Astrocyte of the cerebellum (primary cell): Measurements from ENCODE around the gene SERPINA3.

ENCODE experiments used
- DNase-seq: peaks from one replicate; pipeline ENCODE4 v3.0.0-alpha.2; 2011; ENCODE audit warnings: low read depth
- H3K4me3 ChIP-seq: 2 replicates; pipeline ENCODE4 v1.5.1; 2011; ENCODE audit warnings: mild to moderate bottlenecking, low read depth, low read length, moderate library complexity
- in situ Hi-C: cut with HindIII; loops from 2 replicates; pipeline ENCODE4 v1.10.0; 2017; ENCODE audit warnings: low sequenced_read_pairs
- TF ChIP-seq, protein P1 (sequence below): IDR thresholded peaks from 2 replicates; pipeline ENCODE4 v1.5.1; 2012; ENCODE audit warnings: low read length, low read depth, moderate library complexity, mild to moderate bottlenecking; ENCODE audit errors: missing control alignments

Gene SERPINA3

GRCh38 chr14:94646066-94646465 lies 33.9 kb downstream of the SERPINA3 start:
- TF ChIP-seq, protein P1, sequence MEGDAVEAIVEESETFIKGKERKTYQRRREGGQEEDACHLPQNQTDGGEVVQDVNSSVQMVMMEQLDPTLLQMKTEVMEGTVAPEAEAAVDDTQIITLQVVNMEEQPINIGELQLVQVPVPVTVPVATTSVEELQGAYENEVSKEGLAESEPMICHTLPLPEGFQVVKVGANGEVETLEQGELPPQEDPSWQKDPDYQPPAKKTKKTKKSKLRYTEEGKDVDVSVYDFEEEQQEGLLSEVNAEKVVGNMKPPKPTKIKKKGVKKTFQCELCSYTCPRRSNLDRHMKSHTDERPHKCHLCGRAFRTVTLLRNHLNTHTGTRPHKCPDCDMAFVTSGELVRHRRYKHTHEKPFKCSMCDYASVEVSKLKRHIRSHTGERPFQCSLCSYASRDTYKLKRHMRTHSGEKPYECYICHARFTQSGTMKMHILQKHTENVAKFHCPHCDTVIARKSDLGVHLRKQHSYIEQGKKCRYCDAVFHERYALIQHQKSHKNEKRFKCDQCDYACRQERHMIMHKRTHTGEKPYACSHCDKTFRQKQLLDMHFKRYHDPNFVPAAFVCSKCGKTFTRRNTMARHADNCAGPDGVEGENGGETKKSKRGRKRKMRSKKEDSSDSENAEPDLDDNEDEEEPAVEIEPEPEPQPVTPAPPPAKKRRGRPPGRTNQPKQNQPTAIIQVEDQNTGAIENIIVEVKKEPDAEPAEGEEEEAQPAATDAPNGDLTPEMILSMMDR = no peak
- no peak for DNase-seq

GRCh38 chr14:94646481-94646880 lies 34.3 kb downstream of the SERPINA3 start:
- peak; percentile 56 for DNase-seq
- TF ChIP-seq, protein P1 = no peak
- in situ Hi-C loops = no loop called here
- no peak overlapping the region for H3K4me3 ChIP-seq

More at GRCh38 chr14:94646066-94646465, 33.9 kb downstream of the SERPINA3 start:
- H3K4me3 ChIP-seq = no peak overlapping the region
- in situ Hi-C loops = no loop called here

DNA sequence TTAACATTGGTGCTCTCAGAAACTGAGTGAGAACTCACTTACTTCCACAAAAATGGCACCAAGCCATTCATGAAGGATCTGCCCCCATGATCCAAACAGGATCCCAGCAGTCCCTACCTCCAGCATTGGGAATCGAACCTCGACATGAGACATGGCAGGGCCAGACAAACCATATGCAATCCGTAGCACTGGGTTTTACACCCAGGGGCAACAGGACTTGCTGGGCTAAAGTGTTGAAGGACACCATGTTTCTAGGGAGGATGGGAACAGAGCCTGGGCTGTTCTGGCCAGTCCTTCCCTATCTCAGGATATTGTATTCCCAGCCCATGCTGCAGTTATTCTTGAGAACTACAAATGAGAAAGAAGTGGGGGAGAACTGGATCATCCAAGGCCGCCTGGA lies 36.6 kb downstream of the SERPINA3 start:
- no peak overlapping the region for H3K4me3 ChIP-seq
- DNase-seq = no peak
- TF ChIP-seq, protein P1 = no peak
- in situ Hi-C loops = no loop called here

DNA sequence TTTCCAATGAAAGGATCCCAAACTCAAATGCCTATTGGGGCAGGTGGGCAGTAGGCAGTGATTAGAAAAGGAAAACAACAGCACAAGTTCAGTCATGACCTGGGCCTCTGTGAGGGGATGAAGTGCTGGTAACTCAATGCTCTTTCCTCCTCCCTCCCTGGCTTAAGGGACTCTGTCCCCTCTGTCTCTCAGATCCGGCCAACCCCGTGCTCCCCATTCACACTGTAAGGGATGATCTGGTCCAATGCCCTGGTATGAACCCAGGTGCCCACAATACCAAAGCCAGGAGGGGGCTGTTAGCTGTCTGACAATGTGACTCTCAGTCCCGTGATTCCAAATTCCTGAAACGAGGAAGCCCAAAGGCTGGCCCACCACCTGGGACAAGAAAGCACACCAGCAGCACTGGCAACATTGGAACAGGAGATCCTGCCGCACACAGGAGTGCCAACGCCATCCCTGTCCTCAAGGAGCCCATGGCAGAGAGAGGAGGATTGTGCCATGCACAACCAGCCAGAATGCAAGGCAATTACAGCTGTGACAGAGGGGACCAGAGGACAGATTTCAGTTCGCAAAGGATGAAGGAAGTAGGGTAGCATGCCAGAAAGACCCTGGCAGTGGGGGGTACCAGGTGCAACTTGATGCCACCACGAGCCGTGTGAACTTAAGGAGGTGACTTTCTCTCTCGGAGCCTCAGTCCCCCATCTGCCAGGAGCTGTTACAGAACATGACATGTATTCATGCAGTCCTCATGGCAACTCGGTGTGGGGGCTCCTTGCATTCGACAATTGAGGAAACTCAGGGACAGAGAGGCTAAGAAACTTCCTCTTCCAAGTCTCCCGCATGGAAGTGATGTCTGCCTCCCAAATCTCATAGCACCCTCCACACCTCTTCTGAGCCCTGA lies 37.6 kb downstream of the SERPINA3 start:
- H3K4me3 ChIP-seq = no peak overlapping the region
- in situ Hi-C loops = no loop called here
- DNase-seq = no peak
- TF ChIP-seq, protein P1 = no peak

GRCh38 chr14:94650444-94650775 lies 38.2 kb downstream of the SERPINA3 start:
- TF ChIP-seq, protein P1 = no peak
- no peak overlapping the region for H3K4me3 ChIP-seq
- in situ Hi-C loops = no loop called here
- no peak for DNase-seq

- in situ Hi-C loops = no loop called here
- DNase-seq = no peak
- TF ChIP-seq, protein P1 = no peak
- no peak overlapping the region for H3K4me3 ChIP-seq
These were observed 38.9 kb downstream of the SERPINA3 start for GRCh38 chr14:94650806-94651805.
